DOHH2 (cell line): Measurements from ENCODE around the gene CNTN1.

Experiments used
- H3F3A ChIP-seq: fragments of 200-600 bp; sonication (generic), shearing (Covaris generic); 2 replicates; pipeline ENCODE4 v1.6.0; 2016; ENCODE audit warnings: antibody characterized with exemption, mild to moderate bottlenecking; ENCODE audit not compliant: control insufficient read depth, insufficient read depth
- H3K27ac ChIP-seq: fragments of 200-600 bp; sonication (generic); 2 replicates; pipeline ENCODE4 v1.5.1; 2014; ENCODE audit warnings: low read depth, mild to moderate bottlenecking, low read length, moderate library complexity
- H3K27me3 ChIP-seq: fragments of 200-600 bp; sonication (generic); 2 replicates; pipeline ENCODE4 v1.6.1; 2014; ENCODE audit warnings: mild to moderate bottlenecking, low read length, mixed read lengths; ENCODE audit not compliant: control insufficient read depth
- H3K36me3 ChIP-seq: fragments of 200-600 bp; sonication (generic); 2 replicates; pipeline ENCODE4 v1.6.1; 2014; ENCODE audit warnings: mild to moderate bottlenecking, low read length, moderate library complexity, mixed read lengths; ENCODE audit not compliant: control insufficient read depth
- H3K4me1 ChIP-seq: fragments of 200-600 bp; sonication (generic); 2 replicates; pipeline ENCODE4 v1.6.1; 2014; ENCODE audit warnings: mild to moderate bottlenecking, low read length, mixed read lengths; ENCODE audit not compliant: control insufficient read depth
- H3K4me2 ChIP-seq: fragments of 200-600 bp; sonication (generic); 2 replicates; pipeline ENCODE4 v1.6.0; 2014; ENCODE audit warnings: mild to moderate bottlenecking, low read length, moderate library complexity
- H3K4me3 ChIP-seq: fragments of 200-600 bp; sonication (generic); 2 replicates; pipeline ENCODE4 v1.5.1; 2014; ENCODE audit warnings: mild to moderate bottlenecking, low read length, mixed read lengths
- H3K79me2 ChIP-seq: fragments of 200-600 bp; sonication (generic); 2 replicates; pipeline ENCODE4 v1.6.1; 2014; ENCODE audit warnings: mild to moderate bottlenecking, low read length, mixed read lengths; ENCODE audit not compliant: control insufficient read depth
- H3K9me2 ChIP-seq: fragments of 200-600 bp; sonication (generic); replicated peaks from 2 replicates; pipeline ENCODE4 v1.6.1; 2014; ENCODE audit warnings: mild to moderate bottlenecking, low read length, mixed read lengths; ENCODE audit not compliant: control insufficient read depth
- H3K9me3 ChIP-seq: fragments of 200-600 bp; sonication (generic); 2 replicates; pipeline ENCODE4 v1.6.1; 2014; ENCODE audit warnings: antibody characterized with exemption, low read length, mixed read lengths; ENCODE audit not compliant: control insufficient read depth, insufficient read depth
- H4K20me1 ChIP-seq: fragments of 200-600 bp; sonication (generic); 2 replicates; pipeline ENCODE4 v1.6.0; 2014; ENCODE audit warnings: low read depth, mild to moderate bottlenecking, antibody characterized with exemption, low read length, moderate library complexity; ENCODE audit not compliant: control insufficient read depth, insufficient read depth
- EZH2phosphoT487 ChIP-seq: fragments of 200-600 bp; sonication (generic); IDR thresholded peaks from 2 replicates; pipeline ENCODE4 v1.6.1; 2017; ENCODE audit warnings: borderline replicate concordance, mild to moderate bottlenecking, antibody characterized with exemption, low read length, moderate library complexity, mixed read lengths
- TF ChIP-seq, protein P1 (sequence below): fragments of 200-600 bp; sonication (generic); IDR thresholded peaks from one replicate; pipeline ENCODE4 v1.5.1; 2014; ENCODE audit warnings: antibody characterized with exemption, mild to moderate bottlenecking, low read depth, low read length; ENCODE audit not compliant: poor library complexity, severe bottlenecking

Gene CNTN1

DNA sequence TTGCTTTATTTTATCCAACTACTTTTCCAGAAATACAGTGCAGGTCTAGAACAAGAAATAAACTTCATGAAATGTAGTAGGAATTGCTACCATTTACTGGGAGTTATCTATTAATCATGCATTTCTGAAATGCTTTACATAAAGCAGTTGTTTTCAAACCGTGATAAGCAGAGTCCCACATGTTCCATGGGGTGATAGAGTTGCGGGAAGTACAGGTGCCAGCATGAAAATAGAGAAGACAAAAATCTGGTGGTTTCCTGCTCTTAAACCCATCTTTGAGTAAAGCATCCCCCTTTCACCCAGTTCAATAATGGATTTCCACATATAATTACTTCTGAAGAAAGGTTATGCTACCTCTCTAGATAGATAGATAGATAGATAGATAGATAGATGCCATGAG lies 372.2 kb downstream of the CNTN1 start:
- H3K27ac ChIP-seq, result no peak overlapping the region

DNA sequence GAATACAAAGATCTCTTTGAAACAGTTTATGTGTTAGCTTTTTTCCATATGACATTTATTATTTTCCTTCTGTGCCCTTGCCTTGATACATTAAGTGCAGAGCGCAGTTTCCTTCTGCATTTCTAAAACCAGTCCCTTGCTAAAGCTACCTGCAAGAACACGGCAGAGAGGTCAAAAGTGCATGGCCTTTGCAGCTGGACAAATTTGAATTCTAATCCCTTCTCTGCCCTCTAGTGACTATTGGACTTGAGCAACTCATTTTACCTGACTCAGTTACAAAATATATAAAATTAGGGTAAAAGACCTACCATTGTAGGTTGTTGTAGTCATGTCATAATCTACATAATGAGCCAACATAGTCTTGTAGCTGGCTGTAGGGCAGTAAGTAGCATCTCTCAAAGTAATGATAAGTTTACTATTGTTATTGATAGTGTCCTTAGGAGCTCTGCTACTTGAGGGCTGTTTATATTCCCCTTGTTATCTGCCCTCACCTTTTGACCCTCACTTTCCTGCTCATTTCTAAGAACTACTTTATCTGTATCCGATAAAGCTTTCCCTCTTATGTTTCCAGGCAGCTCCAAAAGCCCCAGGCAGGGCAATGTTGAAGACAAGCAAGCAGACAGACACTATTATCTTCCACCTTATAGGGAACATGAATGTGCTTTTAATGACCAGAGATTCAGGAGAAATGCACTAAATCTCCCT lies 375.9 kb downstream of the CNTN1 start:
- Histone ChIP-seq H3K4me2 (no peak overlapping the region), H3F3A (no peaks in the 10 kb centered on the region)

More for the DNA sequence above, 372.2 kb downstream of the CNTN1 start:
- H3K36me3 ChIP-seq, result no peaks in the 10 kb centered on the region
- H3K9me3 ChIP-seq, result no peaks in the 10 kb centered on the region
- no peak for TF ChIP-seq EZH2phosphoT487
- TF ChIP-seq, protein P1, sequence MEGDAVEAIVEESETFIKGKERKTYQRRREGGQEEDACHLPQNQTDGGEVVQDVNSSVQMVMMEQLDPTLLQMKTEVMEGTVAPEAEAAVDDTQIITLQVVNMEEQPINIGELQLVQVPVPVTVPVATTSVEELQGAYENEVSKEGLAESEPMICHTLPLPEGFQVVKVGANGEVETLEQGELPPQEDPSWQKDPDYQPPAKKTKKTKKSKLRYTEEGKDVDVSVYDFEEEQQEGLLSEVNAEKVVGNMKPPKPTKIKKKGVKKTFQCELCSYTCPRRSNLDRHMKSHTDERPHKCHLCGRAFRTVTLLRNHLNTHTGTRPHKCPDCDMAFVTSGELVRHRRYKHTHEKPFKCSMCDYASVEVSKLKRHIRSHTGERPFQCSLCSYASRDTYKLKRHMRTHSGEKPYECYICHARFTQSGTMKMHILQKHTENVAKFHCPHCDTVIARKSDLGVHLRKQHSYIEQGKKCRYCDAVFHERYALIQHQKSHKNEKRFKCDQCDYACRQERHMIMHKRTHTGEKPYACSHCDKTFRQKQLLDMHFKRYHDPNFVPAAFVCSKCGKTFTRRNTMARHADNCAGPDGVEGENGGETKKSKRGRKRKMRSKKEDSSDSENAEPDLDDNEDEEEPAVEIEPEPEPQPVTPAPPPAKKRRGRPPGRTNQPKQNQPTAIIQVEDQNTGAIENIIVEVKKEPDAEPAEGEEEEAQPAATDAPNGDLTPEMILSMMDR, result no peak
- no peaks in the 10 kb centered on the region for H3K4me1 ChIP-seq
- H4K20me1 ChIP-seq, result no peaks in the 10 kb centered on the region
- no peaks in the 10 kb centered on the region for H3K27me3 ChIP-seq
- H3K9me2 ChIP-seq, result no peaks in the 10 kb centered on the region
- H3K79me2 ChIP-seq, result no peaks in the 10 kb centered on the region
- H3K4me2 ChIP-seq, result no peak overlapping the region
- no peaks in the 10 kb centered on the region for H3F3A ChIP-seq
- H3K4me3 ChIP-seq, result no peak overlapping the region

DNA sequence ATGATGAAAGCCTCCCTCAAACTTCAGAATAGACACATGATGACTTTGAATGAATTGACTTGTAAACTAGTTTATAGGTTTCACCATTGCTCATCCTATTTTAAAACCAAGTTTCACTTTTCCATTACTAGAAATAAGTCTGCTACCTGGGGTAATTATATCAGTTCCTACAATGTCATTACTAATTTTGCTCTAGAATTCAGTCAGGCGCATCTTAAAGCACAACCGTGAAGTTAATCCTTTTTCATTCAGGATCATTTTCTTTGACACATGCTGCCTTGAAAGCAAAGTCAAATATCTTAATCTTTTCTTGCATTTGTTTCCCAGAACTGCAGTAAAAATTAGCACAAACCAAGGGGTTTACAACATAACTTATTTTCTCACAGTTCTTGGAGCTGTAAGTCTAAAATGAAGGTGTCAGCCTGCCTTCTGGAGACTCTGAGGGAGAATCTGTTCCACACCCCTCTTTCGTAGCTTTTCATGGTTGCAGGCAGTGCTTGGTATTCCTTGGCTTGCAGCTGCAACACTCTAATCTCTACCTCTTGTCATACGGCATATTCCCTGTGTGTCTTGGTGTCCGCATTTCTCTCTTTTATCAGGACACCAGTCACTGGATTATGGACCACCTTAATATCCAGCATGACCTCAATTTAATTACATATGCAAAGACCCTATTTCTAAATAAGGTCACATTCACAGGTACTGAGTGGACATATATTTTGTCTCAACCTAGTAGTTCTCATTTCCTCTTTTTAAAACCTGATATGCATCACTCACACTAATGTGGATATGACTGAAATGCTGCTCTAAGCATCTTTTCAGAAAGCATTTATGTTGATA lies 381.6 kb downstream of the CNTN1 start:
- no peak overlapping the region for H3K4me3 ChIP-seq
- no peak for TF ChIP-seq EZH2phosphoT487
- TF ChIP-seq, protein P1, result no peak
- H3K9me2 ChIP-seq, result no peaks in the 10 kb centered on the region
- no peak overlapping the region for H3K27ac ChIP-seq
- no peaks in the 10 kb centered on the region for H3K9me3 ChIP-seq
- no peaks in the 10 kb centered on the region for H3F3A ChIP-seq
- H3K27me3 ChIP-seq, result no peaks in the 10 kb centered on the region
- no peaks in the 10 kb centered on the region for H3K4me1 ChIP-seq
- H3K36me3 ChIP-seq, result no peaks in the 10 kb centered on the region
- H3K79me2 ChIP-seq, result no peaks in the 10 kb centered on the region
- no peak overlapping the region for H3K4me2 ChIP-seq
- H4K20me1 ChIP-seq, result no peaks in the 10 kb centered on the region

More for the DNA sequence above, 375.9 kb downstream of the CNTN1 start:
- Histone ChIP-seq H3K27me3 (no peaks in the 10 kb centered on the region), H3K79me2 (no peaks in the 10 kb centered on the region), H4K20me1 (no peaks in the 10 kb centered on the region), H3K9me3 (no peaks in the 10 kb centered on the region), H3K9me2 (no peaks in the 10 kb centered on the region), H3K36me3 (no peaks in the 10 kb centered on the region), H3K4me1 (no peaks in the 10 kb centered on the region), H3K27ac (no peak overlapping the region), H3K4me3 (no peak overlapping the region)
- TF ChIP-seq, protein P1, result no peak
- TF ChIP-seq EZH2phosphoT487, result no peak
